ENCODE measurements around the gene CYP4A22. TPM values are rescaled to one million over a fixed set of nuclear protein-coding genes. Genes with fewer than 3 reads are reported as not detected.

CYP4A22 gene
- total RNA-seq, 1 experiment from 2014 or later, result not detected

DNA sequence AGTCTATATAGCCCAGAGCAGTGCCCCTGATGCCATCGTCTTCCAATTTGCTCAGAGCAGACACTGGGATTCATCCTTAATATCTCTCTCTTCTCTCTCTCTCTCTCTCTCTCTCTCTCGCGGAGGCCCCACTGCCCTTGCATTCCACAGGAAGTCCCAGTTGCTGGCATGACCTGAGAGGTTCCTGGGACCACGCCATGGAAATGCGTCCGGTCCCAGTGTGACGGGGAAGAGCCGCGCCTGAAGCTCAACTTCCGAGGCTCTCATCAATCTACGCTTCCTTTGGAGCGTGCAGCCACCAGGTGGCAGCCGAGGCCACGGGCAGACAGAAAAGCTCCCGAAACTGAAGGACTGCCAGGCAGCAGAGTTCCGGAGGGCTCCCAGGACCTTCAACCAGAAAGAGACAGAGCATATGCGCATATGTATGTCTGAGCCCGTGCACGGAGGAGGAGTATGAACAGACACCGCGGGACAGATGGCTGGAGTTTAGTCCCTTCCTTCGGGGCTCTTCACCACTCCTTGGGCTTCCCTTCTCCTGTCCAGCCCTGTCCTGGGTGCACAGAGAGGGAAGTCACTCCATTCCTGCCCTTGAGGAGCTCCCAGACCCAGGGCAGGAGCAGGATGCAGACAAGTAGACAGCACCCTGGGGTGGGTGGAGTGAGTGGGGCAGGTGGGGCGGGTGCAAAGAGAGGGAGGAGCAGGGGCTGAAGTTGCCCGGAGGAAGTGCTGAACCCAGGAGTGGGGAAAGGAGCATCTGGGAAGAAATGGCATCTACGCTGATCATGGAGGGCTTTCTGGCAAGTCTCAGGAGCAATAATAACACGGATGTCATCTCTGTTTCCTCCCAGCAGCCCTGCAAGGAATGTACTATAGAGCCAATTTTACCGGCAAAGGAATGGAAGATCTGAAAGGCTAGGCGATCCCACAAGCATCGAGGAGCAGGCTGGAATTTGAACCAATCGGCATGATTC is 42.1 kb downstream of the CYP4A22 start:
- no TSS peak for BruUV-seq (replicated peaks)
- ATAC-seq (peak; percentile 88), DNase-seq (ENCODE audit: low read depth, low spot score) (peak; percentile 74)
- in situ Hi-C loops (cut with HindIII; ENCODE audit: low pct_unique_long_range_greater_than_20kb, low sequenced_read_pairs), result no loop called here
- no peaks in the 10 kb centered on the region for H3K9me3 ChIP-seq (ENCODE audit: control insufficient read depth, insufficient read depth, low read depth, low read length)
- H3K27me3 ChIP-seq (ENCODE audit: control insufficient read depth, insufficient read depth, low read length), result no peaks in the 10 kb centered on the region; the same call in 1 of the 2 replicates
- TF ChIP-seq, protein P1, sequence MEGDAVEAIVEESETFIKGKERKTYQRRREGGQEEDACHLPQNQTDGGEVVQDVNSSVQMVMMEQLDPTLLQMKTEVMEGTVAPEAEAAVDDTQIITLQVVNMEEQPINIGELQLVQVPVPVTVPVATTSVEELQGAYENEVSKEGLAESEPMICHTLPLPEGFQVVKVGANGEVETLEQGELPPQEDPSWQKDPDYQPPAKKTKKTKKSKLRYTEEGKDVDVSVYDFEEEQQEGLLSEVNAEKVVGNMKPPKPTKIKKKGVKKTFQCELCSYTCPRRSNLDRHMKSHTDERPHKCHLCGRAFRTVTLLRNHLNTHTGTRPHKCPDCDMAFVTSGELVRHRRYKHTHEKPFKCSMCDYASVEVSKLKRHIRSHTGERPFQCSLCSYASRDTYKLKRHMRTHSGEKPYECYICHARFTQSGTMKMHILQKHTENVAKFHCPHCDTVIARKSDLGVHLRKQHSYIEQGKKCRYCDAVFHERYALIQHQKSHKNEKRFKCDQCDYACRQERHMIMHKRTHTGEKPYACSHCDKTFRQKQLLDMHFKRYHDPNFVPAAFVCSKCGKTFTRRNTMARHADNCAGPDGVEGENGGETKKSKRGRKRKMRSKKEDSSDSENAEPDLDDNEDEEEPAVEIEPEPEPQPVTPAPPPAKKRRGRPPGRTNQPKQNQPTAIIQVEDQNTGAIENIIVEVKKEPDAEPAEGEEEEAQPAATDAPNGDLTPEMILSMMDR (IDR thresholded peaks at IDR 0.05), result peak; percentile 93
- TF ChIP-seq, protein P2, sequence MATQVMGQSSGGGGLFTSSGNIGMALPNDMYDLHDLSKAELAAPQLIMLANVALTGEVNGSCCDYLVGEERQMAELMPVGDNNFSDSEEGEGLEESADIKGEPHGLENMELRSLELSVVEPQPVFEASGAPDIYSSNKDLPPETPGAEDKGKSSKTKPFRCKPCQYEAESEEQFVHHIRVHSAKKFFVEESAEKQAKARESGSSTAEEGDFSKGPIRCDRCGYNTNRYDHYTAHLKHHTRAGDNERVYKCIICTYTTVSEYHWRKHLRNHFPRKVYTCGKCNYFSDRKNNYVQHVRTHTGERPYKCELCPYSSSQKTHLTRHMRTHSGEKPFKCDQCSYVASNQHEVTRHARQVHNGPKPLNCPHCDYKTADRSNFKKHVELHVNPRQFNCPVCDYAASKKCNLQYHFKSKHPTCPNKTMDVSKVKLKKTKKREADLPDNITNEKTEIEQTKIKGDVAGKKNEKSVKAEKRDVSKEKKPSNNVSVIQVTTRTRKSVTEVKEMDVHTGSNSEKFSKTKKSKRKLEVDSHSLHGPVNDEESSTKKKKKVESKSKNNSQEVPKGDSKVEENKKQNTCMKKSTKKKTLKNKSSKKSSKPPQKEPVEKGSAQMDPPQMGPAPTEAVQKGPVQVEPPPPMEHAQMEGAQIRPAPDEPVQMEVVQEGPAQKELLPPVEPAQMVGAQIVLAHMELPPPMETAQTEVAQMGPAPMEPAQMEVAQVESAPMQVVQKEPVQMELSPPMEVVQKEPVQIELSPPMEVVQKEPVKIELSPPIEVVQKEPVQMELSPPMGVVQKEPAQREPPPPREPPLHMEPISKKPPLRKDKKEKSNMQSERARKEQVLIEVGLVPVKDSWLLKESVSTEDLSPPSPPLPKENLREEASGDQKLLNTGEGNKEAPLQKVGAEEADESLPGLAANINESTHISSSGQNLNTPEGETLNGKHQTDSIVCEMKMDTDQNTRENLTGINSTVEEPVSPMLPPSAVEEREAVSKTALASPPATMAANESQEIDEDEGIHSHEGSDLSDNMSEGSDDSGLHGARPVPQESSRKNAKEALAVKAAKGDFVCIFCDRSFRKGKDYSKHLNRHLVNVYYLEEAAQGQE (IDR thresholded peaks at IDR 0.05; ENCODE audit: insufficient read depth in 1 of 2, low read depth in 2 of 2, low read length in 1 of 2), result peak in 1 of 2 experiments; percentile 63; a peak in 1 of 4 replicates
- TF ChIP-seq POLR2AphosphoS5 (IDR thresholded peaks at IDR 0.05; ENCODE audit: low read depth, low read length) (0 out of 2 replicates have a peak, but pooled peaks have one; percentile 26), TCF7L2 (IDR thresholded peaks at IDR 0.05; ENCODE audit: low read depth, low read length) (no peak)
- no peaks in the 10 kb centered on the region for H3K4me1 ChIP-seq (ENCODE audit: control insufficient read depth, insufficient read depth, low read length)
- H3K36me3 ChIP-seq (ENCODE audit: control insufficient read depth, insufficient read depth, low read length), result no peaks in the 10 kb centered on the region
- intact Hi-C loops (cut with micrococcal nuclease; ENCODE audit: unreplicated experiment), result loop anchor here (1.0 kb wide), 1 partner anchor 84 kb away; no protein-coding TSS in a partner anchor
- H3K27ac ChIP-seq (ENCODE audit: low read length), result peak overlapping the region; percentile 52; the same call in 1 of the 2 replicates
- ChIA-PET POLR2A (interaction anchor here (0.6 to 0.7 kb wide), 3 partner anchors 44 to 219 kb away, joined by 3 to 7 read pairs (median 6); no protein-coding TSS in a partner anchor), CTCF (interaction anchor here (0.7 to 1.7 kb wide), 9 partner anchors 10 to 595 kb away, joined by 3 to 25 read pairs (median 4); partner anchors contain the start of gene PDZK1IP1)
- H3K4me3 ChIP-seq (ENCODE audit: low read depth in 2 of 2, low read length in 2 of 2), result peak overlapping the region; percentile 35 to 69

DNA sequence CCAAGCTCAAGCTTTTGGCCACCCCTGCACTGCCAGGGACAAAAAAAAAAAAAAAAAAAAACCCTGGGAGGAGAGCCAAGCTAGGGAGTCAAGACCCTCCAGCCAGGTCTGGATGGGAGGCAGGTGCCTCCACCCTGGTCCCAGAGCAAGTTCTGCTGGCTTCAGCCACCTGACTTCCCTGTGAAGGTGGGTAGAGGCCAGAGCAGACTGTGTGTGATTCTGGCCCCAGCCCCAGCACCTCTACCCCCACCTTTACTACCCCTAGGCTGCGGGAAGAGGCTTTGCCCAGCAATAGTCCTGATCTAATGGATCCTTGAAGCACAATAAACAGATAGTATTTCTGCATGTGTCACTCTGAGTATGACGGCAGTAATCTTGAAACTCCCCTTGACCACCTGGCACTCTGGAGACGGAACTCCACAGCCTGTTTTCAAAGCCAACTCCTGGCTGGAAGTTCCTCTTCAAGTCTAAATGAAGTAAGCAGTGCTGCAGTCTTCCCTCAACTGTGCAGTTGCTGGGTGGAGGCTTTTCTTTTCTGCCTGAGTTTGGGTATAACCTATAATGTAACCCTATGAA is 42.8 kb downstream of the CYP4A22 start:
- no peaks in the 10 kb centered on the region for H3K36me3 ChIP-seq (ENCODE audit: control insufficient read depth, insufficient read depth, low read length)
- BruUV-seq (replicated peaks), result no TSS peak
- intact Hi-C loops (cut with micrococcal nuclease; ENCODE audit: unreplicated experiment) (loop anchor here (1.0 kb wide), 1 partner anchor 83 kb away; no protein-coding TSS in a partner anchor), in situ Hi-C loops (cut with HindIII; ENCODE audit: low pct_unique_long_range_greater_than_20kb, low sequenced_read_pairs) (no loop called here)
- no peaks in the 10 kb centered on the region for H3K4me1 ChIP-seq (ENCODE audit: control insufficient read depth, insufficient read depth, low read length)
- POLR2A ChIA-PET, result no interaction called here
- TF ChIP-seq, protein P2 (IDR thresholded peaks at IDR 0.05; ENCODE audit: insufficient read depth in 1 of 2, low read depth in 2 of 2, low read length in 1 of 2), result no peak
- no peak for TF ChIP-seq SIN3A (IDR thresholded peaks at IDR 0.05; ENCODE audit: borderline replicate concordance, insufficient read depth, low read depth, low read length)
- TF ChIP-seq, protein P1 (IDR thresholded peaks at IDR 0.05), result no peak
- no peak for TF ChIP-seq POLR2AphosphoS5 (IDR thresholded peaks at IDR 0.05; ENCODE audit: low read depth, low read length)
- no peak for TF ChIP-seq TCF7L2 (IDR thresholded peaks at IDR 0.05; ENCODE audit: low read depth, low read length)
- H3K4me3 ChIP-seq (ENCODE audit: low read depth in 2 of 2, low read length in 2 of 2), result peak overlapping the region in 1 of 2 experiments; percentile 69; a peak in 3 of 4 replicates
- CTCF ChIA-PET, result interaction anchor here (0.7 to 1.7 kb wide), 4 partner anchors 12 to 594 kb away, joined by 4 to 25 read pairs (median 11); no protein-coding TSS in a partner anchor
- no peak for ATAC-seq
- H3K27me3 ChIP-seq (ENCODE audit: control insufficient read depth, insufficient read depth, low read length), result no peaks in the 10 kb centered on the region
- H3K9me3 ChIP-seq (ENCODE audit: control insufficient read depth, insufficient read depth, low read depth, low read length), result no peaks in the 10 kb centered on the region
- no peak for DNase-seq (ENCODE audit: low read depth, low spot score)
- no peak overlapping the region for H3K27ac ChIP-seq (ENCODE audit: low read length)

Data from Panc1 (cell line).